ENCODE results near the gene GARNL3. TPM values are rescaled to one million over a fixed set of nuclear protein-coding genes. Genes with fewer than 3 reads are reported as not detected.

GARNL3 gene
- total and polyA plus RNA-seq, 2 experiments from 2014 or later: 8.7 to 21.9 TPM

- TF ChIP-seq ZNF462 (CRISPR knock-in tag; IDR thresholded peaks at IDR 0.05) (no peak), CREB1 (CRISPR knock-in tag; IDR thresholded peaks at IDR 0.05; ENCODE audit: low read depth) (no peak), ZNF114 (CRISPR knock-in tag; IDR thresholded peaks at IDR 0.05) (no peak), EZH2 (IDR thresholded peaks at IDR 0.05; ENCODE audit: low read depth, unreplicated experiment) (no peak), ZNF331 (CRISPR knock-in tag; IDR thresholded peaks at IDR 0.05; ENCODE audit: low read depth) (no peak)
These were observed 156.5 kb downstream of the GARNL3 start (continued) for GRCh38 chr9:127421057-127421456.

GRCh38 chr9:127422133-127422782, 157.7 kb downstream of the GARNL3 start:
- no peak overlapping the region for H3K4me3 Mint-ChIP-seq
- no peaks in the 10 kb centered on the region for H3K9me3 Mint-ChIP-seq
- peaks cover 19% of the 10 kb centered on the region for H3K27me3 Mint-ChIP-seq (ENCODE audit: insufficient read depth, low read depth, poor library complexity)
- no peak overlapping the region; the same call in 1 of the 2 replicates for H3K4me2 ChIP-seq
- H3K36me3 ChIP-seq (ENCODE audit: insufficient read depth): no peaks in the 10 kb centered on the region
- H3K79me2 ChIP-seq (replicated peaks; ENCODE audit: insufficient read depth): peaks cover 31% of the 10 kb centered on the region
- 0 out of 2 replicates have a peak, but pooled peaks cover 9% of the 10 kb centered on the region for H3F3A ChIP-seq (replicated peaks; ENCODE audit: low read depth)
- no peak overlapping the region for H3K27ac Mint-ChIP-seq
- H3K9me2 ChIP-seq (ENCODE audit: insufficient read depth): no peaks in the 10 kb centered on the region
- TF ChIP-seq ETS1 (IDR thresholded peaks at IDR 0.05) (no peak), POLR2AphosphoS5 (IDR thresholded peaks at IDR 0.05; ENCODE audit: low read depth) (no peak), REST (IDR thresholded peaks at IDR 0.05; ENCODE audit: unreplicated experiment) (no peak), EZH2phosphoT487 (IDR thresholded peaks at IDR 0.05; ENCODE audit: unreplicated experiment) (no peak), JUNB (IDR thresholded peaks at IDR 0.05; ENCODE audit: unreplicated experiment) (no peak), NANOG (IDR thresholded peaks at IDR 0.05; ENCODE audit: borderline replicate concordance) (no peak), ZNF114 (CRISPR knock-in tag; IDR thresholded peaks at IDR 0.05) (no peak), CTCF (conservative IDR thresholded peaks at IDR 0.05; ENCODE audit: low read depth in 2 of 2) (no peak), CREB1 (CRISPR knock-in tag; IDR thresholded peaks at IDR 0.05; ENCODE audit: low read depth) (no peak)
- no peak overlapping the region for H3K27ac ChIP-seq (ENCODE audit: low read depth)
- ATAC-seq (no peak), DNase-seq (ENCODE audit: low spot score) (no peak)
- H2AFZ ChIP-seq: no peak overlapping the region
- no peaks in the 10 kb centered on the region for H3K27me3 ChIP-seq (ENCODE audit: insufficient read depth)
- no peaks in the 10 kb centered on the region; the same call in 2 of the 3 replicates for H3K36me3 Mint-ChIP-seq (ENCODE audit: low read depth)
- H3K4me1 ChIP-seq (ENCODE audit: insufficient read depth): peaks cover 12% of the 10 kb centered on the region
- no peaks in the 10 kb centered on the region; the same call in none of the 2 replicates for H4K20me1 ChIP-seq (replicated peaks; ENCODE audit: insufficient read depth)
- peaks cover 34% of the 10 kb centered on the region for H3K4me1 Mint-ChIP-seq
- H3K4me3 ChIP-seq: peak overlapping the region; percentile 95; the same call in 1 of the 2 replicates
